HK-2 (cell line): ENCODE measurements around the gene SPATA13.
"Not testable (repeated sequence)": the region's sequence is repeated elsewhere in the genome, so short reads cannot be mapped to it uniquely, and the experiment has no call there.

ENCODE experiments used
- DNase-seq: peaks from one replicate; pipeline ENCODE4 v3.0.0-alpha.2; 2018; ENCODE audit not compliant: unreplicated experiment

The SPATA13 gene

DNA sequence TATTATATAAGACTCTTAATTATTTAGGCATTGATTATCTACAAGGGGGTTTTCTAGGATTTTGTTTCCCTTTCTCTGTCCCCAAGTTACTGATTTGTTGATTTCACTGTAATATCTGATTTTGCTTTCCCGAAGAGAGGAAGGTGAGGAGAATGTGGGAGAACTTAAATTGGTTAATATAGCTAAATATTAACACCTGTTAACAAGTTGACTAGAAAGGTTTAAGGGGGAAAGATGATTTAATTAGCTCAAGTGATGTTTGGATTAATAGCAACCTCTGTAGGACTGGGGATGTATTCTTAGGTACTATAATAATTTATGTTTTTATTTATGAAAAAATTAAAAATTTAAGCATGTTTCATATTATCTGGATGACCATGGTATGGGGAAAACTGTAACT lies 35.1 kb downstream of the SPATA13 start:
- no peak for DNase-seq

DNA sequence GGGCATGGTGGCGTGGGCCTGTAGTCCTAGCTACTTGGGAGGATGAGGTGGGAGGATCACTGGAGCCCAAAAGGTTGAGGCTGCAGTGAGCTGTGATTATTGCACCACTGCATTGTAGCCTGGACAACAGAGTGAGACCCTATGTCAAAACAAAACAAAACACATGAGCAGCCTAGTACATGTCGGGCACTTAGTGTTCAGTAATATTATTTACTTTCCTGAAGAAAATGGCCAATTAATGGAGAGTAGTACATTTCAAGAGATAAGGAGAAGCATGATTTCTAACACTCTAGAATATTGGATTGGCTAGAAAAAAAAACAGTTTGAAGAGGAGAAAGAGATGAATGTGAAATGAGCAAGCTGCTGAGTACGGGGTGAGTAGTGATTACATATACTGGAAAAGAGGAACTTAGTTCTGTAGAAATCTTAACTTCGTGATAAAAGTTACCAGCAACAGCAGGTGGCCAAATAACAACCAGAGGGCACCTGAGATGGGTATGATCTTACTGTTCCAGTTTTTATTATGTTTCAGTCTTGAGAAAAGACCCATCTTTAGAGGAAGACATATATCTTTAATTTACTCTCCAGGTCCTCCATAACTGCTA lies 36.2 kb downstream of the SPATA13 start:
- no peak for DNase-seq

DNA sequence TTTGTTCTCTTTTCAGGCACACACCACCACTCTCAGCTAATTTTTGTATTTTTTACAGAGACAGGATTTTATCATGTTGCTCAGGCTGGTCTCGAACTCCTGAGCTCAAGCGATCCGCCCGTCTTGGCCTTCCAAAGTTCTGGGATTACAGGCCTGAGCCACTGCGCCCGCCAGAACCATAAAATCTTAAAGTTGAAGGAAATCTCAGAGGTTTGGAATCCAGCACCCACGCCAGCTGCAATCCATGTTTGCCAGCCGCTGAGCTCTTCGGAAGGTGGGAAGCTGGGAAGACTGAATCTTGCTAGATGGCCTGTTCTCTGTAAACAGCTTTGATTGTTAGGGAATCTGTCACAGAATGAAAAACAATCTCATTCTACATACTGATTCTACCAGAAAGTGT lies 38.5 kb downstream of the SPATA13 start:
- no peak for DNase-seq

DNA sequence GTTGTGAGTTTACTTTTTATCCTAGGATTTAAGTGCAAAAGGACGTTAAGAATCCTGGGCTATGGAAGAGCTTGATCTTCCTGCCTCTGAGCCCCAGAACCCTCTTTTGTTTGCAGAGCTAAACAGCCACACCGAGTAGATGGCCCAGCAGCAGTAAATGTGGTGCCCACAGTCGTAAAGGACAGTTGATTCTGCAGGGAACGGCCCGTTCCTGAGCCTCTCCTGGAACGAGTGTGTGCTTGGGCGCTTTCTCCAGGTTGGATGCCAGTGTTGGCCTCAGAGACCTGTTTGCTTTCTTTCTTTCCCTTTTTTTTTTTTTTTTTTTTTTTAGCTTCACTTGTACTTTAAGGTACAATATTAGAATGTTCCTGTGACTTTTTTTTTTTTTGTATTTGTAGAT lies 41.7 kb downstream of the SPATA13 start:
- DNase-seq, result no peak

DNA sequence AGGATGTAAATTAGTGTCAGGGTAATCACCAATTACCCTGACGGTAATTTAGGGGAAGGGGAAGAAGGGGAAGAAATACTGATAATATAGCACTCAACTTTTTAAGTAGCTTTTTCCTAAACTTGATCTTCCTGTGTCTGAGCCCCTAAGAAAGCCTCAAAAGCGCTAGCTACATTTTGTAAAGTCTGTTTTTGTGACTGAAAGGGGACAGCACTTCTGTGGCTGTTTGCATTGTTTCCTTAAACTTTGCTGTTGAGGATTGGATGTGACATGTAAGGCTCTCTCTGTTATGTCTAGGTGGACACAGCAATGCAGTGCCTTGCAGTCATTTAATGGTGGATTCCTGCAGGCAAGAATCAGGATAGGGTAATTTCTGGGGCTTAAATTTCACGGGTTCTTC lies 42.8 kb downstream of the SPATA13 start:
- no peak for DNase-seq

DNA sequence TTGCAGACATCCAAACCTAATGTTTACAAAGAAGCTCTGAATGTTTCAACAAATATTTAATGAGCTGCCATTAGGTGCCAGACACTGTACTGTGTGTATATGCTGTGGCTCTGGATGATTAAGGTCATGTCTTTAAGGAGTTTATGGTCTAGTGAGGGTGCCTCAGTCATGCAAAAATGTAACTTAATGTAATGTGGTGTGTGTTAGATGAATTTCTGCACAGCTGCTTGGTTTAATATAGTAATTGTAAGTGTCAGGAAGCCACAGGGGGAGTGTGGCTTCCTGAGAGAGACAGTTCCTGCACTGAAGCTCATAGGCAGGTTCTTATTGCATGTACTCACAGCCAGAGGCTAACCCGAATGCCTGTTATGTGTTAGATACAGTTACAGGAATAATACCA lies 43.3 kb downstream of the SPATA13 start:
- no peak for DNase-seq

DNA sequence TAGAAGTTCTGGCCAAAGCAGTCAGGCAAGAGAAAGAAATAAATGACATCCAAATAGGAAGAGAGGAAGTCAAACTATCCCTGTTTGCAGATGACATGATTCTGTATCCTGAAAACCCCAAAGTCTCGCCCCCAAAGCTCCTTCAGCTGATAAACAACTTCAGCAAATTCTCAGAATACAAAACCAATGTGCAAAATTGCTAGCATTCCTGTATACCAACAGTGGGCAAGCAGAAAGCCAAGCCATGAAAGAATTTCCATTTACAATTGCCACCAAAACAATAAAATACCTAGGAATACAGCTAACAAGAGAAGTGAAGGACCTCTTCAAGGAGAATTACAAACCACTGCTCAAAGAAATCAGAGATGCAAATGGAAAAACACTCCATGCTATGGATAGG lies 44.6 kb downstream of the SPATA13 start:
- not testable (repeated sequence) for DNase-seq

DNA sequence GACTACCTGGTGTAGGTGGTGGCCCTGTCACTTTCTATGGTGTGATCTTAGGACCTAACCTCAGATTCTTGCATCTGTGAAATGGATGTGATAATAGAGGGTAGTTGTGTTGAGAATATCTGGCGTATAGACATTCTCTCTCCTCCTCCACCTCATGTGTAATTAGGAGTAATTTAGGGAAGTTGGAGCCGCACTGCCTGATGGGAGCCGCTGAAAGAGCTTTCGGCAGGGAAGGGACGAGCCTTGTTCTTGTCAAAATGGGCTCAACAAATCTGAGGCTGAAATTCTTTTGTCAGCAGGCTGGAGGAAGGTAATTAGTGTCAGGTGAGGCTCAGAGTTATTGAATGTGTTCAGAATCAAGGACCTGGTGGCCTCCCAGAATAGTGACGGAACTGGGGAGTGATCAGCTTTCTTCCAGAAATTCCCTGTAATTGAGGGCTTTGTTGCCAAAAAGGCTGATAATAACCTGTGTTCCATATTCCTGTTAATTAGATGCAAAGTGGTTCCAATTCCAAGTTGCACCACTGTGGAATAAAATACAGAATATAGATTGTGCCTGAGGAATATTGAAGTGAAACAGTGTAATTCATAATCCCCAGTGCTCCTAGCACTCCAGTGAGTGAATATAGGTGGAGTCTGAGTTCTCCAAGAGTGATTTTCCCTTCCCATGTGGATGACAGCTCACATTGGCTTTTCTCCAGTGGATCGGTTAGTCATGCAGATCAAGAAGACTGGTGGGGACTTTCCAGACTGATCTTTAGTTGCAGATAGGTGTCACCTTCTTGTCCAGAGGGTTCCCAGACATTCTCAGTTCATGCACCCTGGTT lies 47.5 kb downstream of the SPATA13 start:
- DNase-seq, result peak; percentile 21

DNA sequence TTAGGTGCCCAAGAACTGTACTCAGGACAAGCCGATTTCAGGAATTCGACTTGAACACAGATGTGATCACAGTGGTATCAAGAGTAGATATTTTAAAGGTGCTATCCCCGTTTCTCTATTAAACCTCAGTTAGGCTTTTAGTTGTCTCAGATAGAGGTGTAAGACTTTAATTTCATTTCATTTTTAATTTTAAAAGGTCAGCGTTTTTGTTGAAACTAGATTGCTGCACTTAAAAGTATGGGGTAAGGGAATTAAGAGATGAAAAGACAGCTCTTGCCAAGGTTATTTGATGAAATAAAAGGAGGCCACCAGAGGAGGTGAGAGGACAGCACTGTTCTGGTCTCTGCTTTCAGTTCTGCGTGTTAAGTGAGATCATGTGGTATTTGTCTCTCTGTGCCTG lies 48.6 kb downstream of the SPATA13 start:
- no peak for DNase-seq

DNA sequence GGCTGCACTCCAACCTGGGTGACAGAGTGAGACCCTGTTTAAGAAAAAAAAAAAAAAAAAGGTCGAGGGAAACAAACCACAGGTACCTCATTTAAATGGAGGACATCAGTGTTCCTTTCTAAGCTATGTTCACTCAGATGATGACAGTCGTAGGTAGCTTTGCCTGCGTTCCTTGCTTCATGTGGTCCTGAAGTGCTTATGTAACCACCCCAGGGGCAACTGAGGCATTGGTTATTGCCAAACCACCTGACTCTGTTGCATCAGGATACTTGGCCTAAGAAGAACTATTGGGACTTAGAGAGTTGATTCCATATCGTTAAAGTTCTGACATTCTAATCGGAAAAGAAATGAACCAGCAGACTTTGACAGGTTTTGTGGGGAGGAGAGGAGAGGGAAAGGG lies 51.7 kb downstream of the SPATA13 start:
- no peak for DNase-seq

DNA sequence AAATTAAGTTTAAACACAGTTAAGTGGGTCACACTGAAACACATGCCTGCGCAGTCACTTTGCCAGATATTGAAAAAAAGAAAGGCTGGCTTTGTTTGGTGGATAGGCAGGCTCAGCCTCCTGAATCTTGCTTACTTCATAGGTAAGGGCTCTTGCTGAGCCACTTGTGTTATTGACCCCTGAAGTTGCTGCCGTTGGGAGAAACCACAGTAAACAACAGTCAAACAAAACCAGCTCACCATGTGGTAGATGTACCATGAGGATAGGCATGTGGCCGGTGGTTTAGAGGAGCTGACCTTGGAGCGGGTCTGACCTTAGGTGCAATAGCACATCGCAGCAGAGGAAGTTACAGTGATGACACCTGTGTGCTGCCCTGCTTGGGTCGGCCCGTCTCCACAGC lies 52.2 kb downstream of the SPATA13 start:
- DNase-seq, result no peak

DNA sequence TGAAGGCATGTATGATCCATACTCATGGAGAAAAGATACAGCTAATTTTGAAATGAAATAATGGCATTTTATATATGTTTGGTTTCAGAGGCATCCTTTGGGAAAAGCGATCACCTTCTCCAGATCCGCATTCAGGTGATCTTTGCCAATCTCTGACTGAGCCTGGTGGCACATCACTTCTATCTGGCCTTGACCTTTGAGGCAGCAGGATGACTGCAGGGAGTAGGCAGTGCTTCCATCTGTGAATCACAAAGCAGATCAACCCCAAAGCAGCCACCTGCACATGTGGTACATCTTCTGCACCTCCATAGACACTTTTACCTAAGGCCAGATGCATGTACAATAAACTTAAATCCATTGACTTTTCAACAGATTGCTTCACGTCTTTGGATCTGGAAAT lies 53.4 kb downstream of the SPATA13 start:
- no peak for DNase-seq

DNA sequence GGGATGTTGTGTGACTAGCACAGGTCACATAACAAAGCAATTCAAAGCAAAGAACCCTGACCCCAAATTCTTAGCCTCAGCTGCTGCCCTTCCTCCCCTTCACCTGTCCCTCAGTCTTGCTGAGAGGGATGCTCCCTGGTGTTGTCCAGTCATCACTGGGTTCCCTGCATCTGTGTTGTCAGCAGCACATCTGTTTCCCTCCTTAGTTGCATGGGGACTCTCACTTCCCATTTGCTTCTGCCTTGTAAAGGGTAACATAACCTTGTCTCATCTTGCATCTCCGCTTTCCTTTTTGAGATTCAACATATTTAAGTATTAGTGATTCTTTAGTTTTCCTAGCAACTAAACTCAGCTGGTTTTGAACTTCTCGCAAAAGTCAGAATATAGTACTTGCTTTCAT lies 54.0 kb downstream of the SPATA13 start:
- no peak for DNase-seq

DNA sequence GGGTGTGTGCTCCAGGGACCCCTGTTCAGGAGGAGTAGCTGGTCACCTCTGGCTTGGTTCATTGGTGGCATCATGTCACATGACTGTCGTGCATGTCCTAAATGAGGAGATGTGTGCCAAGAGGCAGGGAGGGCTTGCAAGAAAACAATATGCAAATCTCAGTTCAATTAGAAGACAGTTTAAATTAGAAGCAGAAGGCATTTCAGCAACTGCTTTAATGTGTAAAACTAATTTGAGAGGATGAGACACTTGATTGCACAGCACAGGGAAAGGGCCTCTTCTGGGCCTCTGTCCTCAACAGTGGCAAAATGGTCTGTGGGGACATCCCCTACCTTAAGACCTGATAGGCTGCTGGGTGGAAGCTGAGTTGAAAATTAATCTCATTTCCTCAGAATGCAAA lies 54.6 kb downstream of the SPATA13 start:
- no peak for DNase-seq

DNA sequence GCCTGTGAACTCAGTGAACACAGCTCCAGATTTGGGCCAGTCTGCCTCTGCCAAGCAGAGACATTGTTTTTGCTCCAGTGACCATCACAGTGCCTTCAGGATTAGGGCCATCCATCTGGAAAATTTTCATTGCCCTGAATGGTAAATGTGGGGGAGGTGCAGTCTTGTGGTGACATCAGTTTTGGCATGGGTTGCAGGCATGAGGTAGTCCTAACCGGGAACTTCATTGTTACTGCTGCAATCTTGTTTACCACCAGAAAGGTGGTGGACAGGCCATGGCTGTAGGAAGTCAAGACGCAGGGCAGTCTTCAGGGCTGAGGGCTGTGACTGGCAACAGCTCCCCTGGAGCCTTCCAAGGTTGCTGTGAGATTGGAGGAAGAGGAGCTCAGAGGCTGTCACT lies 55.2 kb downstream of the SPATA13 start:
- DNase-seq, result peak; percentile 11

DNA sequence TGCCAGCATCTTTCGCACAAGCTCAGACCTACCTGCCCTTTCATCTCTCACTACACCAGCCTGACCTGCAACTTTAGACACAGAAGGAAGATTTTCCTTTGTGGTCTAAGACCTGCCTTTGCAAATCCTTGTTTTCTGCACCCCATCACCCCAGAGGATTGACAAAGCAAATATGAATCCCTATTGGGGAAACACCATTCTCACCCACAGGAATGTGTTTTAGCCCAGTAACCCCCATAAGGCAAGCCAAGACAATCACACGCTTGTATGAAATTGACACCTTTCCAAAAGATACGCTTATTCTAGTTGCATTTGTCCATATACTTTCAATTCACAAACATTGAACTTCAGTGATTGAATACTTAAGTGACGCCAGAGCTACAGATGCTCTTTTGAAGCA lies 55.7 kb downstream of the SPATA13 start:
- DNase-seq, result no peak

DNA sequence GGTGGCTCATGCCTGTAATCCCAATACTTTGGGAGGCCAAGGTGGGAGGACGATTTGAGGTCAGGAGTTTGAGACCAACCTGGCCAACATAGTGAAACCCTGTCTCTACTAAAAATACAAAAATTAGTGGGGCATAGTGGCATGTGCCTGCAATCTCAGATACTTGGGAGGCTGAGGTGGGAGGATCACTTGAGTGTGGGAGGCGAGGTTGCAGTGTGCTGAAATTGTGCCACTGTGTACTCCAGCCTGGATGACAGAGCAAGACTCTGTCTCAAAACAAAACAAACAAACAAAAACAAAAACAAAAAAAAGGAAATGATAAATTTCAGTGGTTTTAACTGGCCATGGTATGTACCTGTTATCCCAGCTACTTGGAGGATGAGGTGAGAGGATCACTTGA lies 56.3 kb downstream of the SPATA13 start:
- not testable (repeated sequence) for DNase-seq

DNA sequence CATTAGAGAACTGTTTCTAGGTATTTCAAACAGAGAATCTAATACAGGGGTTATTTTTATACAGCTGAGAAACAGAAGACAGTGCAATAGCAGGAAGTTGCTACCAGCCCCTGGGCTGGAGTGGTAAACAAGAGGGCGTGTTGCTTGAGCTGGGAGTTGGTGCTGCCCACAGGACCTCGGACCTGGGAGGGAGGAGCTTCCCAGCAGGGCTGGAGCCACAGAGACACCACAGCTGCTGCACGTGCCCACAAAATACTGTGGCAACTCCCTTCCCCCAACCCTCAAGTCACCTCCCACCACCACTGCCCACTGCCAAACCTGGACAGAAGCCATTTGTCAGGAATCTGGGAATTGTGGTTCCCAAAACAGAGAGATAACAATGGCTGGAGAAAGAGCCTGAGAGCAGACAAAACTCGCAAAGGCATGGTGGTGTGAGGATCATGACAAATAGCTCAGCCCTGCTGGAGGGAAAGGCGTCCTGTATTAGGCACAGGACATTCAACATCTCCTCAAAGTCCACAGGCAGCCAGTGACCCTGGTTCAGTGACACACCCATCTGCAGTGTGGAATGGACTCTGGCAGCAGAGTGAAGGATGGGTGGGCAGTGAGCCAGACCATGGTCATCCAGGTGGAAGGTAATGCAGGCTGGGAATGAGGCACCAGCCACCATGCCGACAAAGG lies 57.2 kb downstream of the SPATA13 start:
- DNase-seq, result no peak

DNA sequence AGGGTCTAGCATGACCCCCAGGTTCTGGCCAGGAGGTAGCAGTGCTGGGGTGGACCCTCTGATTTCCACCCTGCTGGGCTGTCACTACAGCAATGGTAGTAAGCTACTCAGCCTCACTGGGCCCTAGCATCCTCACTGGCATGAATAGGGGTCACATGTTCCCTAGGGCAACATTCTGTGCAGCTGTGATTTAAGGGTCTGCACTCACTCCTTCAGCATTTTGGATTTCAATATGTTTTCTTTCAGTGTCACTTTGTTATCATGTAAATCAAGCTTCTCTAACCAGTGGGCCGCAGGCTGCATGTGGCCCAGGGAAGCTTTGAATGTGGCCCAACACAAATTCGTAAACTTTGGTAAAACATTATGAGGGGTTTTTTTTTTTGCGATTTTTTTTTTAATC lies 57.8 kb downstream of the SPATA13 start:
- no peak for DNase-seq

DNA sequence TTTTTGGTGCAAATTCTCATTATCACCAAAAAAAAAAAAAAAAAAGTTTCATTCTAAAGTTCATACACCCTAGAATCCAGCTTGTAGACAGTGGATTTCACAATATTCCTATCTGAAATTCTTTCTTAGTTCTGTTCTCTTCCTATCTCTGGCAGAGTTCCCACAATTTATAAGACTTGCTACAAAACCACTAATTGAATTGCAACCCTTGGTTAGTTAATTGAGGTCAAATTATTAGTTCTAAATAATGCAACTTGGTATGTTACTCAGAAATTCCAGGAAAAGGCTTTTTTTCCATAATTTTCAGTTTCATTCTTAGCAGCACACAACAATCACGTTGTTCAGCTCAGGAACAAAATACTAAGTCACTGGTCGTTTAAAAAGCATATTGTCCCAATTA lies 58.5 kb downstream of the SPATA13 start:
- DNase-seq, result no peak

DNA sequence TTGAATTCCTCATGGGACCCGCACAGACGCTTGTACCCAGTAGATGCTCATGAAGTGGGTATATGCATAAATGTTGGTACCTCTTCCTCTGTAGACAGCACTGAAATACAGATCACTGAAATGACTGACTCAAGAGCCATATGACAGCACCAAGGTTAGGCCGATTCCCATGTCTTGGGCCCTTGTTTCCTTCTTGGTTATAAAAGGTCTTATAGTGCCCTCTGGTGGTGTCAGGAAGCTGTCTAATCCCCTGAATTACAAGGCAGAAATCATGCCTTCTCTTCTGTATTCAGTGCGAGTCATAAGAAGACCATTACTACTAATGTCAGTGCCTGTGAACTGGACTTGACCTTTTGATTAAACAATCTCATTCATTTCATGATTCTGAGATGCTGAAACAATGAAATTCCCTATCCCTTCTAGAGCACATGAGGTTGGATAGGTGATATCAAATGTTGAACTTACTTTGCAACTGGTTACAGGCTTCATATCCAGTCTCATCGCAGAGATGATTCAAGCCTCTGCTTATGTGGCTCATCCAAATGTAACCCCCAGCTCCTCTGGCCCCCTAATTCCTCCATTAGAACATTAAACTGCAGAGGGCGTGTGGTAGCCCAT lies 59.7 kb downstream of the SPATA13 start:
- DNase-seq, result peak; percentile 25

DNA sequence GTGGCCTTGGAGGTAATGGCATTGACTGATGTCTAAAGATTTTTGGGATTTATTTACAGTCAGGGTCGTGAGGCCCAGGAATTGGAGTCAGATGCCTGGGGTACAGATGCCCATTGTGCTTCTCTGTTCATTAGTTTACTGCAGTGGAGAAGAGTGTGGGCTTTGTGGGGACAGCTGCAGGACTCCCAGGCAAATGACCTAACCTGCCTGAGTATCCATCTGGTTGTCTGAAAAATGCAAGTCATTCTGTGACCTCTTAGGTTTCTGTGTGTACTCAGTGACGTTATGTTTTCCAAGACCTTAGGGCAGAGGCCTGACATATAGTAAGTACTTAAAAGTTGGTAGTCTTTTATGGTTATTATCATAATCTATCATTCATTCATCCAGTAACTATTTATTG lies 60.5 kb downstream of the SPATA13 start:
- no peak for DNase-seq

DNA sequence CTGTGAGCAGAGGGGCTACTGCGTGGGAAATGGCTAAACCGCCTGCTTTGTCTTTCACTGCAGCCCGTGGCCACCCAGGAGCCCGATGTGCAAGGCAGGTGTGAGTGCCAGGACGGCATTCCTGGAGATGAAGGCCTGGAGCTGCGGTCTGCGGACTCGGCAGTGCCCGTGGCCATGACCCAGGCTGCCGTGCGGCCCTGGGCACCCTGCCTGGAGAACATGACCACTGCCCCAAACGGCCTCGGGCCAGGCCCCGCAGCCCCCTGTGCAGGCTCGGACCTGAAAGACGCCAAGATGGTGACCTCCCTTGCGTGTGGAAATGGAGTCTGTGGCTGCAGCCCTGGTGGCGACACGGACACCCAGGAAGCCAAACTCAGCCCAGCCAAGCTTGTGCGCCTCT lies 62.2 kb downstream of the SPATA13 start:
- DNase-seq, result no peak
